HL-60 (cell line): Measurements from ENCODE around the gene TEX22.

Experiments used
- DNase-seq, 2 experiments: peaks; one replicate each; pipeline ENCODE4 v3.0.0-alpha.2; 2010 to 2020; ENCODE audit warnings: low read depth in 1 of 2, low spot score in 1 of 2
- H3K27ac ChIP-seq: fragments of 250-450 bp; sonication (Bioruptor Pico); replicated peaks from 2 replicates; pipeline ENCODE4 v1.5.1; 2020; ENCODE audit warnings: mild to moderate bottlenecking, moderate library complexity
- H3K27me3 ChIP-seq: fragments of 250-450 bp; sonication (Bioruptor Pico); 2 replicates; pipeline ENCODE4 v1.5.1; 2021; ENCODE audit warnings: mild to moderate bottlenecking, moderate library complexity; ENCODE audit not compliant: insufficient read depth, poor library complexity, severe bottlenecking
- H3K4me3 ChIP-seq: replicated peaks from 2 replicates; pipeline ENCODE4 v1.5.1; 2011; ENCODE audit warnings: mild to moderate bottlenecking, control low read depth, low read length; ENCODE audit not compliant: insufficient read depth
- CTCF ChIP-seq: IDR thresholded peaks from one replicate; pipeline ENCODE4 v1.5.1; 2011; ENCODE audit warnings: low read length, control low read depth, inconsistent platforms; ENCODE audit not compliant: insufficient read depth
- GABPA ChIP-seq: IDR thresholded peaks from 2 replicates; pipeline ENCODE4 v1.6.1; 2012; ENCODE audit warnings: low read depth
- POLR2AphosphoS5 ChIP-seq: IDR thresholded peaks from 2 replicates; pipeline ENCODE4 v1.6.1; 2012; ENCODE audit warnings: low read depth
- REST ChIP-seq: IDR thresholded peaks from 2 replicates; pipeline ENCODE4 v1.6.1; 2012; ENCODE audit warnings: low read depth; ENCODE audit not compliant: insufficient replicate concordance
- SPI1 ChIP-seq: IDR thresholded peaks from 2 replicates; pipeline ENCODE4 v1.6.1; 2012; ENCODE audit warnings: low read depth, mild to moderate bottlenecking, borderline replicate concordance

Gene TEX22

GRCh38 chr14:105355850-105356604 lies 42.3 kb upstream of the TEX22 start:
- H3K27ac ChIP-seq = no peak overlapping the region

GRCh38 chr14:105356927-105357326 lies 41.4 kb upstream of the TEX22 start:
- Histone ChIP-seq H3K27ac (no peak overlapping the region), H3K27me3 (no peaks in the 10 kb centered on the region), H3K4me3 (no peak overlapping the region)
- no peak for TF ChIP-seq CTCF
- TF ChIP-seq POLR2AphosphoS5 = no peak
- no peak for TF ChIP-seq GABPA
- no peak for TF ChIP-seq SPI1
- no peak for TF ChIP-seq REST
- no peak for DNase-seq

More at GRCh38 chr14:105355850-105356604, 42.3 kb upstream of the TEX22 start:
- DNase-seq = no peak
- H3K4me3 ChIP-seq = no peak overlapping the region
- TF ChIP-seq GABPA (no peak), CTCF (no peak), POLR2AphosphoS5 (no peak), REST (no peak), SPI1 (no peak)
- no peaks in the 10 kb centered on the region for H3K27me3 ChIP-seq

- Histone ChIP-seq H3K27me3 (no peaks in the 10 kb centered on the region), H3K4me3 (no peak overlapping the region), H3K27ac (no peak overlapping the region)
- TF ChIP-seq CTCF (no peak), POLR2AphosphoS5 (no peak)
- DNase-seq = no peak
Observed at GRCh38 chr14:105357626-105358025, 40.7 kb upstream of the TEX22 start.
